GM19023 (cell line): ENCODE results near the gene PARD3.
"Not testable (repeated sequence)": the region's sequence is repeated elsewhere in the genome, so short reads cannot be mapped to it uniquely, and the experiment has no call there.

ENCODE experiments used
- ATAC-seq: cut with Tn5 transposase; IDR thresholded peaks from one replicate; pipeline ENCODE4 v1.9.1; 2021; ENCODE audit warnings: mild to moderate bottlenecking, moderate library complexity; ENCODE audit not compliant: unreplicated experiment

Gene PARD3

GRCh38 chr10:34290412-34291081, 524.5 kb downstream of the PARD3 start:
- no peak for ATAC-seq

- no peak for ATAC-seq
Observed at GRCh38 chr10:34288634-34289033, 526.5 kb downstream of the PARD3 start.

GRCh38 chr10:34286136-34286739, 528.9 kb downstream of the PARD3 start:
- ATAC-seq: no peak

GRCh38 chr10:34281661-34282582, 533.2 kb downstream of the PARD3 start:
- ATAC-seq: no peak

GRCh38 chr10:34280599-34281374, 534.3 kb downstream of the PARD3 start:
- no peak for ATAC-seq

- no peak for ATAC-seq
Observed at GRCh38 chr10:34275626-34276130, 539.4 kb downstream of the PARD3 start.

GRCh38 chr10:34274906-34275305, 540.2 kb downstream of the PARD3 start:
- ATAC-seq: no peak

GRCh38 chr10:34273340-34273739, 541.8 kb downstream of the PARD3 start:
- ATAC-seq: no peak

- no peak for ATAC-seq
Observed at GRCh38 chr10:34272316-34272715, 542.8 kb downstream of the PARD3 start.

GRCh38 chr10:34268410-34268809, 546.7 kb downstream of the PARD3 start:
- not testable (repeated sequence) for ATAC-seq

GRCh38 chr10:34262985-34263384, 552.1 kb downstream of the PARD3 start:
- no peak for ATAC-seq

GRCh38 chr10:34260904-34261303, 554.2 kb downstream of the PARD3 start:
- no peak for ATAC-seq

GRCh38 chr10:34256216-34256615, 558.9 kb downstream of the PARD3 start:
- ATAC-seq: no peak

GRCh38 chr10:34255035-34255434, 560.1 kb downstream of the PARD3 start:
- no peak for ATAC-seq

GRCh38 chr10:34254596-34254995, 560.5 kb downstream of the PARD3 start:
- peak; percentile 76 for ATAC-seq

GRCh38 chr10:34252111-34252510, 563.0 kb downstream of the PARD3 start:
- no peak for ATAC-seq

- ATAC-seq: no peak
Observed at GRCh38 chr10:34251177-34251576, 563.9 kb downstream of the PARD3 start.

GRCh38 chr10:34250722-34251121, 564.4 kb downstream of the PARD3 start:
- no peak for ATAC-seq

GRCh38 chr10:34249634-34250033, 565.5 kb downstream of the PARD3 start:
- no peak for ATAC-seq

GRCh38 chr10:34247560-34247959, 567.5 kb downstream of the PARD3 start:
- no peak for ATAC-seq
